SKM-1 treated with dmso at 0.1 percent for 144 hours (cell line): ENCODE results near the gene KLHL14.

Experiments
- DNase-seq: peaks from one replicate; lab custom pipeline; 2025; ENCODE audit not compliant: unreplicated experiment; lab: John Stamatoyannopoulos, UW

The KLHL14 gene

GRCh38 chr18:32770666-32771168 is 2.1 kb downstream of the KLHL14 start:
- DNase-seq = no peak

GRCh38 chr18:32770054-32770665 is 2.7 kb downstream of the KLHL14 start:
- no peak for DNase-seq

GRCh38 chr18:32769586-32770053 is 3.2 kb downstream of the KLHL14 start:
- DNase-seq = no peak

GRCh38 chr18:32769071-32769585 is 3.7 kb downstream of the KLHL14 start:
- DNase-seq = no peak

GRCh38 chr18:32767400-32767799 is 5.4 kb downstream of the KLHL14 start:
- no peak for DNase-seq

- no peak for DNase-seq
These were observed 8.1 kb downstream of the KLHL14 start for GRCh38 chr18:32764611-32765244.

GRCh38 chr18:32763293-32763692 is 9.5 kb downstream of the KLHL14 start:
- DNase-seq = no peak

GRCh38 chr18:32761231-32761630 is 11.6 kb downstream of the KLHL14 start:
- no peak for DNase-seq

- DNase-seq = peak; percentile 44
These were observed 12.4 kb downstream of the KLHL14 start for GRCh38 chr18:32760391-32760790.

- DNase-seq = no peak
These were observed 13.1 kb downstream of the KLHL14 start for GRCh38 chr18:32759611-32760167.

GRCh38 chr18:32754508-32755263 is 18.1 kb downstream of the KLHL14 start:
- no peak for DNase-seq

- DNase-seq = no peak
These were observed 19.1 kb downstream of the KLHL14 start for GRCh38 chr18:32753656-32754260.

- DNase-seq = no peak
These were observed 22.5 kb downstream of the KLHL14 start for GRCh38 chr18:32750328-32750727.

- DNase-seq = no peak
These were observed 23.0 kb downstream of the KLHL14 start for GRCh38 chr18:32749809-32750208.

- no peak for DNase-seq
These were observed 30.2 kb downstream of the KLHL14 start for GRCh38 chr18:32742579-32742978.

- no peak for DNase-seq
These were observed 37.0 kb downstream of the KLHL14 start for GRCh38 chr18:32735781-32736180.

- no peak for DNase-seq
These were observed 38.4 kb downstream of the KLHL14 start for GRCh38 chr18:32734442-32734841.

- no peak for DNase-seq
These were observed 40.7 kb downstream of the KLHL14 start for GRCh38 chr18:32732165-32732564.

- DNase-seq = no peak
These were observed 42.2 kb downstream of the KLHL14 start for GRCh38 chr18:32730620-32731091.

- no peak for DNase-seq
These were observed 42.8 kb downstream of the KLHL14 start for GRCh38 chr18:32730068-32730467.
